Suppressor macrophage treated with lipopolysaccharide for 1 hour (primary cell): ENCODE results near the gene MED29.

Source experiments
- DNase-seq, 3 donors: peaks; one replicate each; pipeline ENCODE4 v3.0.0-alpha.2; 2020 to 2022

Gene MED29

DNA sequence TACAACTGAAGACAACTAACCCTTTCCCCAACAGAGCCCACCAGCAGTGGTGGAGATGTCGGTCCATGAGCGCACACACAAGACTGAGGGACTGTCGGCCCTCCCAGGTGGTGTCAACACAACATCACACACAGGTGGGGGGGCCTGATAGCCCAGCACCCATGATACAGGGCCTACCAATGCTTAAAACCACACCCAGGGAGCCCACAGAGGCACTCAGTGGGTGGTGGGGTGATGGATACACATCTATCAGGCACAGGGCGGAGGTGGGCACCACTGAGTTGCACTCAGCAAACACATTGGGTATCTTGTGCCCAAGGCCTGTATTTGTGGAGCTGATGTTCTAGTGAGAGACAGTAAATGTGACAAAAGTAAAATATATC lies 8.5 kb downstream of the MED29 start:
- no peak for DNase-seq

GRCh38 chr19:39400061-39400460 lies 8.9 kb downstream of the MED29 start:
- DNase-seq: no peak

- DNase-seq: no peak
Observed at GRCh38 chr19:39401070-39401548, 9.9 kb downstream of the MED29 start.

- DNase-seq: peak; percentile 55 to 77 (median 65)
Observed at GRCh38 chr19:39401549-39402345, 10.6 kb downstream of the MED29 start.

DNA sequence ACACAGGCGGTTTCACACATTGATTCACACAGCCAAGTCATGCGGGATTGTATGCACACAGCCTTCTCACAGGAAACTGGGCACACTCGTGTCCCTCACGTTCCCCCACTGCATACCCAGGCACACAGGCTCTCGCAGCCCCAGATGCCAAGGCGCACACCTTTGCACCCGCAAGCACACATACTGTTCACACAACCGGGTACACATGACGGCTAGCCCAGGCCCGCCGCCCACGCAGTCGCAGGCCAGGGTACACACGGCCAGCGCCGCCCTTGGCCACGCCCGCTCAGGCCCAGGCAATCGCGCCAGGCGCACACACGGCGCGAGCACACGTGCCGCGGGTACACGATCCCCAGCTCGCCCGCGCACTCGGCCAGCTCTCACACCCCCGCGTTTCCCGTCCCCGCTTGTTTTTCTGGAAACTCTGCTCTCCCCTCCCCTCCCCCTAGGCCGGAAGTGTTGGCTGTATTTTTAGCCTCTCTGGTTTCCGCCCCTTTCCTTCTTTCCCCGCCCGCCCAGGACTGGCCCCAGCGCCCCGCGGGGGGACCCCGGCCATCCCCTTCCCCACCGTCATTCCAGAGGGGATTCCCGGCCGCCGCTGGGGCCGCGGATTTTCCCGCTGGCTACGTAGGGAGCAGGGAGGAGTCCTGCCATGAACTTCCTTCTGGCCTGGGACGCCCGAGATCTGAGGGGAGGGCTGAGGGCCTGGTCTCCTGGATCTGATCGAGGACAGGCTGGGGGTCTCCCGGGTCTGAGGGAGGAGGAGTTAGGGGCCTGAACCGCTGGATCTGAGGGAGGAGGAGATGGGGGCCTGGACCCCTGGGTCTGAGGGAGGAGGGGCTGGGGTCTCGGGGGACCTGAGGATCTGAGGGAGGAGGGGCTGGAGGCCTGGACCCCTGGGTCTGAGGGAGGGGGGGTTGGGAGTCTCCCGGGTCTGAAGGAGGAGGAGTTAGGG lies 11.4 kb downstream of the MED29 start:
- peak; percentile 98 to 99 (median 98) for DNase-seq

GRCh38 chr19:39403331-39404312 lies 12.4 kb downstream of the MED29 start:
- peak; percentile 98 to 99 (median 99) for DNase-seq

- peak in 1 of 3 donors; percentile 37 for DNase-seq
Observed at GRCh38 chr19:39405261-39405957, 14.2 kb downstream of the MED29 start.

- DNase-seq: no peak
Observed at GRCh38 chr19:39405958-39406655, 14.9 kb downstream of the MED29 start.

DNA sequence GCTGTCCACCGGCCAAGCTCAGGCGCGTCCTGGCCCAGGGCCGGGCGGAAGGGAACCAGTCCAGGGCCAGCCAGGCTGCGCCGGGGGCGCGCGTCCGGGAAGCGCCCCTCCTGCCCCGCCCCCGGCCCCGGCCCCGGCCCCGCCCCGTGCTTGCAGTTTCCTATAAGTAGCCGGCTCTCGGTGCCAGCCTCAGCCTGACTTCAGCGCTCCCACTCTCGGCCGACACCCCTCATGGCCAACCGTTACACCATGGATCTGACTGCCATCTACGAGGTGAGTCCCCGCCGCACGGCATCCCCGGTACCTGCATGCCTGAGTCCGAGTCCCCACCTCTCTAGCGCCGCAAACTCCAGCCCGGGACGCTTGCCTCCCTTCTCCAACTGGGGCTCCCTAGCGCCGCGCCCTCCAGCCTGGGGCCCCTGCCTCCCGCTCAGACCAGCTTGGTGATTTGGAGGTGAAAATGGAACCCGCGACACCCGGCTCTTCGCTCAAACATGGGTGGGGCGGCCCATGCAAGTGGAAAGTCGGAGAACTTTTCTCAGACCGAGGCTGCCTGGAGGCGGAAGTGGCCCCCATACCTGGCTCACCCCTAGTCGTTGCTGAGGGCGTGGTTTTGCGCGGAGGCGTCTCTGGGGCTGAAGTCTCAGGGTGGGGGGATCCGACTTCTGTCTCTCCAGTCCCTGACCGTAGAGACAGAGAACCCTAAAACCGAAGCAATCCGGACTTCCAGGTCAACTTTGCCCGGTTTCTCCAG lies 15.7 kb downstream of the MED29 start, which contains the start of gene ZFP36:
TSS of gene ZFP36 (plus strand) at position 192 of the 754 bp plus-strand sequence. CDS start at position 250, 58 bp downstream.
- DNase-seq: peak; percentile 92 to 97 (median 96)

DNA sequence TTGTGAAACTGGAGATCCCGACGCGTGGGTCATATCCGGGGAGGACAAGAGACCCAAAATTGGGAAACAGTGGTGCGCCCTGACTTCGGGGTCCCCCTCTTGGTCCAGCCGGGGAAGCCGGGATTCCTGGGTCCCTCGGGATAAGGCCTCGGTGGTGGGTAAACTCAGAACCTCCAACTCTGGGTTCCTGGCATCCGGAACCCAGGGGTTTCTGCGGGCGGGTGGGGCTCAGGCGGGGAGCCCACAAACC lies 16.2 kb downstream of the MED29 start:
- no peak for DNase-seq

- DNase-seq: peak; percentile 58 to 67 (median 59)
Observed at GRCh38 chr19:39407660-39408391, 16.6 kb downstream of the MED29 start.

- peak; percentile 58 to 66 (median 62) for DNase-seq
Observed at GRCh38 chr19:39408392-39409207, 17.4 kb downstream of the MED29 start.

DNA sequence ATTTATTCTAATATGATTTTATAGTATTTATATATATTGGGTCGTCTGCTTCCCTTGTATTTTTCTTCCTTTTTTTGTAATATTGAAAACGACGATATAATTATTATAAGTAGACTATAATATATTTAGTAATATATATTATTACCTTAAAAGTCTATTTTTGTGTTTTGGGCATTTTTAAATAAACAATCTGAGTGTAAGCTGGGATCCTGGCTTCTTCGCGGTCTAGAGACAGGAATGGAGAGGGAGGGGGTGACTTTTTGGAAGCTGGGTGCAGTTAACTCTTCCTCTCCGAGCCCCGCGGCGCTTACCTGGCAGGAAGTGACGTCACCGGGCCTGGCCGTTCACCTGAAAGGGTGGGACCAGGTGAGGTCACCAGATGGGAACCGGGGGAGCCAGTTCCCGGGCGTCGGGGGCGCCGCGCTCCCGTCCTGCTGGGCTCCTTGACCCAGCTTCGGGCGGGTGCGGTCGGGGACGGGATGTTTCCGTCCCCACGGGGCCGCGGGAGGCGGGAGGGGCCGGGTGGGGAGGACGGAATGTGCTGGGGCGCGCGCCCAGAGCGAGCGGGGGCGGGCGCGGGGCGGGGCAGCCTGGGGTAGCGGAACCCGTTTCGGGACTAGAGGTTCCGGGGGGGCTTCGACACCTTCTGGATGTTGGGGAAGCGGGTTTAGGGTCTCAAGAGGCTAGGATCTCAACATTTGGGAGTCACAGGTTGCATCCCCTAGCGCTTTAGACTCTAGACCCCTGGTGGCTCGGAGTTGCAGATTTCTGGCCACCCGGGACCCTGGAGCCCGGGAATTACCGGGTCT lies 18.2 kb downstream of the MED29 start:
- DNase-seq: peak; percentile 80 to 96 (median 91)

GRCh38 chr19:39410017-39410830 lies 19.0 kb downstream of the MED29 start:
- DNase-seq: peak; percentile 83 to 91 (median 84)

- DNase-seq: no peak
Observed at GRCh38 chr19:39410831-39411080, 19.6 kb downstream of the MED29 start.

GRCh38 chr19:39411081-39411831 lies 20.1 kb downstream of the MED29 start:
- DNase-seq: peak; percentile 51 to 65 (median 61)

DNA sequence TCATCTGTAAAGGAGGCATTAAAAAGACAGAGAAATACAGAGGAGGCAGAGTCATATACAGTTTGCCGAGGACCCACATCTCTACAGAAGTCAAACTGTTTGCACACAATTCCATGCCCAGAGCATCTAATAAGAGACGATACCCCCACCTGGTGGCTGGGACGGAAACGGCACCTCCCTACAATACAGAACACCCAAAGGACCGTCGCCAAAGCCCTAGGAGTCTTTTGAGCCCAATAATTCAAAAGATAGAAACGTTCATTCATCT lies 20.6 kb downstream of the MED29 start:
- peak; percentile 94 to 97 (median 97) for DNase-seq
